Cerebellar cortex (tissue), 1 donor: ENCODE measurements around the gene ZNF148.

ENCODE experiments used
- DNase-seq: peaks from one replicate; pipeline ENCODE4 v3.0.0-alpha.2; 2015; ENCODE audit warnings: low spot score

Gene ZNF148

DNA sequence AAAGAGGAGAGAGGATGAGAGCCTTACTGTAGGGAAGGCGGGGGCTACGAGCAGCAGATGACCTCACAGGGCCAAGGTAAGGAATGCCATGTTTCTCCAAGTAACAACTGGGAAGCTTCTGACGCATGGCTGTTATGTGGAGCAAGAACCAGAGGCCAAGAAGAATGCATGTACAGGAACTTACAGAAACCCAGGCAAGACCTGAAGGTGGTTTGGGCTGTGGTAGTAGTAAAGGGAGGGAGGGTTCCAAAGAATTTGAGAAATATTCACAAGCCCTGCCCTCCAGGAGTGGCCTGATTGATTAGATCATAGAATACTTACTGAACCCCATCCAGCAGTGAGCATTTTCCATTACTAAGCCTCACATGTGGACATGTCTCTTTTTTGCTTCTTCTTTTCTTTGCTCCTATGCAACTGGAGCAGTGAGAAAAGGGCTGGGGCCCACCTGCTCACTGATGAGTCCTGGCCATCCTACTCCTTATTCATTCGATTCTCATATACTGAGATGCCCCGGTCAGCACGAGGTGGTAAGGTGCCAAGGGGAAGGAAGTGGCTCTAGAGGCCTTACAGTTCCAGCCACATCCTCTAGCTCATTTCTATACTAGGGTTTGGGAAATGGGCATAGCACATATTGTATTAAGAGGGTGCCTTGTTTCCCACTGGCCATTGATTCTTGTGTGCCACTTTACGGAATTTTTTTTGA, 154.2 kb downstream of the ZNF148 start:
- no peak for DNase-seq

DNA sequence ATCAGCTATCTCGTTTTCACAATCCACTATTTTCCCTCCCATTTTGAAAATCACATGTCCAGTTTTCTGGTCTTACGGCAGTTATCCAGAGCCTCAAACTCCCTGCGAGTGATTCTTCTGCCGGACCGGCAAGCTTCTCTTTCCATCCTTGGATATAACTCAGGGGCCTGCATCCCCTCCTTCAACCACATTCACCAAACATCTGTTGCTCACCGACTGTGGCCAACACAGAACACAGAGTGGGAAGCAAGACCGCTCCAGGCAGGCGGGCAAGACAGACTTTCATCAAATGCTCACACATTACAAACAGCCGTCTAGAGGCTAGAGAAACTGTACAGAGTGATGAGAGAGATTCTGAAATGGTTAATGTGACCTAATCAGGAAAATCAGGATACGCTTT, 154.9 kb downstream of the ZNF148 start:
- DNase-seq: no peak

DNA sequence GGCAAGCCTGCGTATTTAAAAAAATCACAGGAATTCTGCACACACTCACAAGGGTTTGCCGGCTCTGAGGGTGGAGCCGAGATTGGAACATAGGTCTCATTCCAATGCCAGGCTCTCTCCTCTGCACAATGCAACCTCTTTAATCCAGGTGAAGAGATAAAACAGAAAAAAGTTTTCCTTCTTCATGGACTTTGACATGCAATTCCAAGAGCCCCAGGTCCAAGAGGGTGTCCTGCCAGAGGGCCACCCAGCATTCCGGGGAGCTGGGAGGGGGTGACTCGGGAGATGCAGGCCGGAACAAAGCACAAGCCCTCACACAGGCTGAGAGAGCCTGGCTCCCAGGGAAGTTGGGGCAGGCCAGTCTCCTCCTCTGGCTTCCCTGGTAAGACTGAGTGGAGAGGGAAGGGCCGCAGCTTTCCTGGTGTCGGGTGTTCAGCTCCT, 155.8 kb downstream of the ZNF148 start:
- no peak for DNase-seq

DNA sequence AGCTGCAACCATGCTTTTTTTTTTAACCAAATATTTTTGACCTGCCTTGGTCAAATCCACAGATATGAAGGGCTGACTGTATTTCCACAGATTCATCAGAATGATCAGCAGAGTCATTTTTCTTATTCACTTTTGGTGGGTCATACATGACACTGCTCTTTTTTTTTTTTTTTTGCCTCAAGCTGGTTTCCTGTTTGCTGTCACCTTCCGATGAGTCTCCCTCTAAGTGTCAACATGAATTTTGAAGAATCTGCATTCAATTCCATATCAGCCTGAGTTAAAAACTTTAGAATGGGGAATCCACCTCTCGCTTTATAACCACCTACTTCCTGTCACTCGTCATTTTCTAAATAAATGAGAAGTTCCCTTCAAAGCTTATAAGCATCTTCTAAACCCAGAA, 160.4 kb downstream of the ZNF148 start:
- no peak for DNase-seq

DNA sequence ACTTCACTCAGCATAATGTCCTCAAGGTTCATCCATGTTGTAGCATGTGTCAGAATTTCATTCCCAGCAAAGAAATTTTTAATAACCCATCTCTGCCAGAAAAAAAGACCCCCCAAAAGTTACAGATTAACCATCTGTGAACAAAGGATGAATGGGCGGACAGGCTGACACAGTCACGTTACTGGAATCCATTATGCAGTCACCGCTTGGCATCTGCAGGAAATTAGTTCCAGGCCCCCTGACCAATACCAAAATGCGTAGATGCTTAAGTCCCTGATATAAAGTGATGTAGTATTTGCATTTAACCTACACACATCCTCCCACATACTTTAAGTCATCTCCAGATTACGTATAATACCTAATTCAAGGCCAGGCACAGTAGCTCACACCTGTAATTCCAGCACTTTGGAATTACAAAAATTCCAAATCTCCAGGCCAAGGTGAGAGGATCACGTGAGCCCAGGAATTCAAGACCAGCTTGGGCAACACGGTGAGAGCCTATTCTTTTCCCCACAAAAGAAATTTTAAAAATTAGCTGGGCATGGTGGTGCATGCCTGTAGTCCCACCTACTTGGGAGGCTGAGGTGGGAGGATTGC, 161.1 kb downstream of the ZNF148 start:
- no peak for DNase-seq

DNA sequence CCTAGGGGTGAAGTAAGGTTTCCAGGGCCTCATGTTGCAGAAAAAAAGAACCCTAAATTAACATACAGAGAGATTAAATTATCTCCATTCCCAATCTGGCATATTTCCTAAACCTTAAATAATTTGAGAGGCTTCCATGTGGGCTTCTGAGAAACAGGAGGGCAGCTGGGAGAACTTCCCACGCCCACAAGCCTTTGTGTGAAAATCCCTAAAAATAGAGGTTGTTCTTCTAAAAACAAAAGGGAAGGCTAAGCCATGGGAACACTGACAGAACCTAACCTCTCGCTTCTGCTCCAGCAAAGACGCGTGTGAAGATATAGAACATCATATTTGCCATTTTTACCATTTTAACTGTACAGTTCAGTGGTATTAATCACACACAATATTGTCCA, 161.8 kb downstream of the ZNF148 start:
- no peak for DNase-seq

DNA sequence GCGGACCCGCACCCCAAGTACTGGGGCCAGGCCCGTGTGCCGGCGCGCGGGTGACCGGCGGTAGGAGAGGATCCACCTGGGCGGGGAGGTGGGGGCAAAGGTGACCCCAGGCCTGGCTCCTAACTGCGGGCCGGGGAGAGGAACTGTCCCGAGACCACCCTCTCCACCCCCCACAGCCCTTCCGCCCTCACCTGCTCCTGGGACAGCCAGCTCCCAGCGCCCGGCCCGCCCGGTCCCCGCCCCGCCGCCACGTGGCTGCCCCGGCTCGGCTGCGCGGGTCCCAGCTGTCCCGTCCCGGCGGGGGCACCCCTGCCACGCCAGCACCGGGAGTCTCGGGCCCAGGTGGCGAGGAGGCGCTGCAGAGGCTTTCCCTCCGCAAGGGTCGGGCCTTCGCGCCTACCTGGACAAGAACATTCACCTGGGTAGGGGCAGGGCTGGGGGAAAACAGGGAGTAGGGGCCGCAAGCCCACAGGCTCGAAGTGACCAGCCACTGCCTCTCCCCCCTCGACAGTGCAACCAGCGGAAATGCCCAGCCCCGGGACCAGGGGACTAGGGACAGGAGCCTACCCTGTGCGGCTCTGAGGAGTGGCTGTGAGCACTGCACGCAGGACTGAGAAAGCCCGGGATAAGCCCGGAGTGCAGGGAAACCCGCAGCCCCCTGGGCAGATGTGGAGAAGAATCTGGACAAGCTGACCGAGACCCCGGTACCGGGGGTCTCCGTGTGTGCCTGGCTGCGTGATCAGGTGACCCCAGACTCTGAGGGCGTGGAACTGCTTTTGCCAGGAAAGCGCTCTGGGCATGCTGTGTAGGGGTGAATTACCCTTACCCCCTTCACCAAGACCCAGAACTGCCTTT, 162.4 kb downstream of the ZNF148 start, which contains the start of gene SLC12A8:
Gene SLC12A8 (minus strand): TSS at position 240 of the 855 bp plus-strand sequence. CDS start 1,399 bp downstream, outside the sequence.
- DNase-seq: no peak

DNA sequence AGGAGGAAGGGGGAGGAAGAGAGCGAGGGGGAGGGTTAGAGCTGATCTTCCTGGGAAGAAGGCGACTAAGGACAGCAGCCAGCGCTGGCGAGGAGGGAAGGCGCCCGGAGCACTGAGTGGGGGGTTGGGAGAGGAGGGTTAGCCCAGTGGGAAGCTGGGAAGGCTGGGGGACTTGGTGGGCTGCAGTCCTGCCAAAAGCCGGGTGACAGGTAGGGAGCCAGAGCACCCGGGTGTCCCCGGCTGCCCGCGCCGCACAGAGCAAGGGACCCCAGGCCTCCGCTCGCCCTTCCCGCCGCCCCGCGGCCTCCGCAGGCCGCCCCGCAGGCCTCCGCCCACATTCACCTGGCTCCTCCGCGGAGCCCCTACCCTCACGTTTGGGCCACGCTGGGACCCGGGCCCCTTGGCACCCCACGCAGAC, 163.0 kb downstream of the ZNF148 start:
- no peak for DNase-seq

DNA sequence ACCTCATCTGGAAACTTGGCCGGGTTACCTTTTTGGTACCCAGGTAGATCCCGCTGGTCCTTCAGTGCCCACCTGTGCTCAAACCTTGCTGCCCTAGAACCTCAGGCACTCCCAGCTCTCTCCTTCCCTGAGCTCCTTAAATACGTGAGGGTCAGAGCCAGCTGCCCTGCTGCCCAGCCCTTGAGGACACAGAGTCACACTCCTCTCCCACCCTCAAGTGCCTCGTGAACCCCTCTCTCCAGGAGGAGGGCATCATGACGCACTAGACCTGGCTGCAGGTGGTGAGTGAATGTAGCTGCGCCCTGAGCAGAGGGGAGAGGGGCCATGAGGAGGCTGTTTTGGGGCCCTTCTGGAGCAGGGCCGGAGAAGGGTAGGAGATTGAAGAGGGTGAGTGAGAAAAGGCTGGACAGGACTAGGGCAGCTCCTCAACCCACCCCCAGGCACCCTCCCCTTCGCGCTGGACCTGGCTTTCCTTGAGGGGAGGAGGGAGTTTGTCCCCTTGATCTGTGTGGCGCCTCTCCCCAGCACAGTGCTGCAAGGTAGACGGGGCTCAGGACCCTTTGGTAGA, 163.5 kb downstream of the ZNF148 start:
- no peak for DNase-seq

DNA sequence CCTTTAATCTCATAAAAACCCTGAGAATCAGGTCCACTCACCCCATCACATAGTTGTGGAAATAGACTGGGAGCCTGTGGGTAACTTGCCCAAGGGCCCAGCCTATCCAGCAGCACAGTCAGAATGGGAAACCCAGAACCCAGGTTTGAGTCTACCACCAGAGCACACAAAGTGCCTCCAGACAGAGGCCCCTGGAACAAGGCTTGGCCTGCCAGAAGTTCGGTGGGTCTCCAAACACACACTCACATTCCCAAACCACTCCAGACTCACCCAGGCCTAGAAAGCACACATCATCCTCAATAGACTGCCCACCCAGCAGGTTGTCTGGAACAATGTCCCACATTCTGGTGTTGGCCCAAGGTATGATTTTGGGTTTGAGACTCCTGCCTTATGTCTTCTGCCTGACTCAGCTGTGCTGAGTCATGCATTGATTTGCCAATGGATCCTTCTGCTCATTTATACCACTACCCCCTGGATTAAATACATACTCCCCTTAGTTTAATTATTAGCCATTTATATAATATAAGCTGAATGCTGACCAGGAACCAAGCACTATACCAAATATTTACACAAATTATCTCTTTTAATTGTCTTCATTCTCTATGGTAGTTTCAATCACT, 167.1 kb downstream of the ZNF148 start:
- DNase-seq: no peak

DNA sequence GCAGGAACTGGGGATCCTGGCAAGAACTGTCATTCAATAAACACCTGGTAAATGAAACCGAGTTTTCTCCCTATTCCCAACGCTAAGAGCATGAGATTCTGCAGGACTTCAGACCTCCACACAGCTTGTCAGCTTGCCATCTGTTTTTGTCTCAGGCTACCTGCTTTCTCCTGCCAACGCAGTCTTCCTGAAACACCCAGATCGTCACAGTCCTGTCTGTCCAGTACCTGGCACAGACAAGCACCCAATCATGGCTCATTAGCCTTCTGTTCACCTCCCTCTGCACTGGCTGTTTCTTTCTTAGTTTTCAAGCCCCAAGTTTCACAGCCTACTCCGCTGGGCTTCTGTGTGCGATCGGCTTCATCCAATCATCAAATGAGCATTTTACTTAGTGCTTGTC, 167.6 kb downstream of the ZNF148 start:
- peak; percentile 77 for DNase-seq

DNA sequence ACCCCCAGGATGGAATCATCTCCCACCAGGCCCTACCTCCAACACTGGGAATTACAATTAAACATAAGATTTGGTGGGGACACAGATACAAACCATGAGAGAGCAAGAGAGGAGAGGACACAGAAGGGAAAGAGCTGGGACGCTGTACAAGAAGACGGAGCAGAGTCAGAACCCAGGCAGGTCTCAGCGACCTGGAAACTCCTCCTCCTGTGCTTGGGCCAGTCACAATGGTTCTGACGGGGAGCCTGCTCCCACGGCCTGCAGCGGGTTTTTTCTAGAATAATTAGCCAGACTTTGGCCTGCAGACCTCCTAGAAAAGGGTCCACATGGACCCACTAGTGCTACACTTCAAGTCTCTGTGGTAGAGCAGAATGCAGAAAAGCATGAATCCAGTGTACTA, 168.2 kb downstream of the ZNF148 start:
- DNase-seq: no peak

DNA sequence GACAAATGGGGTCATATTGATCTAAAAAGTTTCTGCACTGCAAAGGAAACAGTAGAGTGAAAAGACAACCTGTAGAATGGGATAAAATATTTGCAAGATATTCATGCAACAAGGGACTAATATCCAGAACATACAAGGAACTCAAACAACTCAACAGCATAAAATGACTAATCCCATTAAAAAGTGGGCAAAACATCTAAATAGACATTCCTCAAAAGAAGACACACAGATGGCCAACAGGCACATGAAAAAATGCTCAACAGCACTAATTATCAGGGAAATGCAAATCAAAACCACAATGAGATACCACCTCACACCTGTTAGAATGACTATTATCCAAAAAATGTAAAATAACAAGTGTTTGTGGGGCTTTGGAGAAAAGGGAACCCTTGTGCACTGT, 171.4 kb downstream of the ZNF148 start:
- DNase-seq: no peak

DNA sequence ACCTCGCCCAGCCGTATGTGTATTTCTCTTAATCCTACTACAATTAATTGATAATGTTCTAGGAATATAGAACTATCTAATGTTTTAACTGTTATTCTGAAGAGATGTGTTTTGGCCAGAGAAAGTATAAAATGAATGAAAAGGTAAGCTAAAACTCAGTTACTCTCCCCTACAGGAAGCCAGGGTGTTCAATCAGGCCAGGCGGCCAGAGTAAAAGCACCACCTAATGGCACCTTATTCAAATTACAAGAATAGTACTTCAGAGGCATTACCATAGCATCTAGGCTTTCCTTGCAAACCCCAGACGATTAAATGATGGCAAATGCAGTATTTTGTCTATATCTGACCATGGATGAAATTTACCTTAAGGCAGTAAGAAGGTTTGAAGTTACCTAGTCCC, 172.9 kb downstream of the ZNF148 start:
- no peak for DNase-seq

DNA sequence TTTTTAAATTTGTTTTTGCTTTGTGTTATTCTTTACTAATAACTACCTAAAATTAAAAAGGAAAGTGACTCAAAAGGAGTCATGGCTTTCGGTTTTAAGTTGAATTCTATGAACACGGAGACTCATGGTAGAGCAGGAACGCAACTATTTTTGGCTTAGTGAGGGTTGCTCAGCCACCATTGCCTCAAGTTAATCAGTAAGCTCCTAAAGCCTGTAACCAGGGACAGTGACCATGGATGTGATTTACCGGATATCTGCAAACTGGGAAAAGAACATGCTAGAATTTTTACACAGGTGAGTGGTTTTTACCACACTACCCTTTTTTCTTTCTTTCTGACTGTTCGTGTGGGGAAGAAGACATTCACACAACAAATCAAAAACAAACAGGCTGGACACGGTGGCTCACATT, 174.4 kb downstream of the ZNF148 start:
- no peak for DNase-seq

DNA sequence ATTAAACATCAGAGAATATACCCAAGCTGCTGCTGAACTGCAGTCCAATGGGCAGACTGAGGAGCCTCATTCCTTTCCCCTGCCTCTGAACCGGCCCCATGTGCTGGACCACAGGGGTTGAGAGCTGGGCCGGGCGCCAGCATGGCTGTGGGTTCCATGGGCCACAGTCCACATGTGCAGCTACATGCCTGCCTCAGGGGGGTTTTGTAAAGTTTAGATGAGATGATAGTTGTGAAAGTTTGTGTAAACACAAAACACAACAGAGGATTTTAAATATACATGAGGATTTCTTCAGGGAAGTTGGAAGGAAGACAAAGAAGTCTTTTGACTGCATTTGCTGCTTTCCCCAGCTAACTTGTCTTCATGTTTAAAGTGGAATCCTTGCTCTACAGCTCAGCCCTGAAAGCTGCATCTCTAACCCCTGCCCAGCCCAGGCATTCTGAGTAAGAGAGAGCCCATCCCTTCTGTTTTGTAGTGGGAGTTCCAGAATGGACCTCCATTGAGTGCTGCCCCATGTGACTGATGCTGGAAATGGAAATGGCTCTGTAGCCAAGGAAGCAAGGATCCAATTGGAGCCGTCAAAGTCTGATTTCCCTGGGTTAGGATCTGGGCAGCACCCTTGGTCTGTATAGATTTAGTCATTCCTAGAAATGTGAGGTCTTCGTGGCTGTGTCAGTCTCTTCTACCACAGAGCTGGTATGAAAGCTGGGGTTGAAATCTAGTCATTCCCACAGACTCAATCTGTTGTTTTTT, 180.1 kb downstream of the ZNF148 start:
- DNase-seq: no peak

DNA sequence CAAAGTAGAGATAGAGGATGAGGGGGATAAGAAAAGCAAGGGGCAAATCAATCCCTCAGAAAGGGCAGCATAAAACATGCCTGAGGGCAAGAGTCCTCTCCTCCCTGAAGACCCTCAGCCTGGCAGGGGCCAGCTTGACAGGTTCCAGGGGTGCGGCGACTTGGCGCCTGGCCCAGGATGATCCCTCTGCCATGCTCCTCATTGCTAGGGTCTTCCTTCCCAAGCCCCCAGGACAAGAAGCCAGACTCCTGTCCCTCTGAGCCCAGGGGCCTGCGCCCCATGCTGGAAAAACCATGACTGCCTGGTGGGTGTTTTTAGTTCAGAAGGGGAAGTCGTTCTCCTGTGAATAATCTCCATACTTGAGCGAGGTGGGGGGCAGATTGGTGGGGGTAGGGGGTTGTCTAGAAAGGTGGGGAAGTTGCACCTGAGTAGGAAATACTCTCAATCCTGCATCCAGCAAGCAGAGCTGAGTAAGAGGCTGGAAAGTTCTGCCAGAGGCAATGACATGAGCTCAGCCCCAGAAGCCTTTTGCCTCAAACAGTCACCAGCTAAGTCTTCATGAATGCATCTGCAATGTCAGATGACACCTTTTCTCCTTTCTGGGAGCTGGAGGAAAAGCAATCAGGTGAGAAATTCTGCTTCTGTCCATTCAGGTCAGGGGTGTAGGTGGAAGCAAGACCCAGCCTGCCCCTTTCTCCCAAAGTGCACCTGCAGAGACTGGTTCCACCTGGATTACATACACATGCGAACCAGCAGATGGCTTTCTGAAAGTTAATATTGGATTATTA, 180.9 kb downstream of the ZNF148 start:
- DNase-seq: no peak

DNA sequence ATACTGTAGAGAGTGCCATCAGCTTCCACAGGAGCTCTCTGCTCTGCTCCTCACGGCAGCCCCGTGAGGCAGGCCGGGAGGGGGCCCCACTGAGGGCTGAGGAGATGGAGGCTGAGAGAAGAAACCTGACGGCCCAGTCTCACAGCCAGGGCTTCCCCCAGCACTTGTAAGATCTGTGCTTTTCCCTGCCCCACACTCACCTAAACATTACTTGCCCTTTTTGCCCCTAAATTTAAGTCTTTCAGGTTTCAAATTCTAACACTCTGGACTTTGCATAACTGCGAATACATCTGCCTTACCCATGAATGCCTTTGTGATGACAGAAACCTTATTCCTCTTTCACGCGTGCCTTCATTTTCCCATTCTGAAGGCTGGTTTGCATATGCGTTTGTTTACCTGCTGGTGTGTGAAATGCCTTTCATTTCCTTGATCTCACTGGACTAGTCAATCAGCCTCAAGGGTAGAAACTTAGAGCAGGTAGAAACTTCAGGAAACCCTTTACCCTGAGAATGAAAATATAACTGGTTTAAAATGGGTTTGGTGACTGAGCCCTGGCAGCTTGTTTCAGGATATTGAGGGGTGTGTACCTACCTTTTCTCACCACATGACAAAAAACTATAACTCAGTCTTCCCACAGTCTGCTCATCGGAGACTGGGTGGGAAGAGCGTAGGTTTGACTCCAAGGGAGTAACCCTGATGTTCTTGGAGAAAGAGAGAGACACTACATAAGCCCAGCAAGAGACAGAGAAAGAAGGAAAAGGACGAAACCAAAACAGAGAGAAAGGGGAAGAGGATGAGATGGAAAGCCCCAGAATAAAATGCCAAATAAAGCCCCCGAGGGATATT, 182.7 kb downstream of the ZNF148 start:
- DNase-seq: no peak

DNA sequence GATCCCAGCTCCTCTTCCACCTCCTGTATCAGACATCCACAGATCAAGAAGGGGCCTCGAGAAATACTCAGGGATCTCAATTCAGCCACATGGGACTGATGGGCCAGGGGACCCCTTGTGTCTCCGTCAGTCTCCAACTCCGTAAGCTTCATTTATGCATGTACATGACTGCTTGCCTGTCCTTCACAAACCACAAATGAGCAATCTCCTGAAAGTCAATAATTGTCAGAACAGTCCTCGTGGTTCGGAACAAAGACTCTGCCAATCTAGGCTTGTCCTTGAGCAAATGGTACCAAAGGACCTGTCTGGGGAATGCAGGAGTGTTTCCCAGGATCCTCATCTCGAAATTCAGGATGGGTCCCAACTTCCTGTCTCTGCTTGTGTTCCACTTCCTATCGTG, 183.4 kb downstream of the ZNF148 start:
- DNase-seq: no peak

DNA sequence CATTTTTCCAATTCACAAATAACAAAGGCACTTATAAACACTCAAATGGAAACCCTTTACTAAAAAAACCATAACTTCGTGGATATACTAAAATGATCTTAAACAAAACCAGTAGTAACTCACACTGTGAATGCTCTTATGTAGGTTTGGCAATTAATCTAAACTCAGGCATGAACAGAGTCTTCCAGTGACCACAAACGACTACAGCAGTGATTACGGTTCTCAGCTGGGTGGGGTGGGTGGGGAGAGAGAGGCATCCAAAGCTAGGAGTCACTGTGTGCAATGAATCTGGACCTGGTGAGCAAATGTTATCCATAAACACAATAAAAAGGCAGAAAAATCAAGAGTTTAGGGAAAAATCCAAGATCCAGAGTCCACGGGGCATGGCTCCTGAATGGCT, 183.9 kb downstream of the ZNF148 start:
- no peak for DNase-seq
